Activated CD4-positive, alpha-beta T cell treated with anti-CD3 and anti-CD28 coated beads, Interleukin-2, amount 10 ng/mL, durations not matched to agents 7 days and 5 days (primary cell): Measurements from ENCODE around the gene ITSN1. TPM values are rescaled to one million over a fixed set of nuclear protein-coding genes. Genes with fewer than 3 reads are reported as not detected.
"Not testable (repeated sequence)": the region's sequence is repeated elsewhere in the genome, so short reads cannot be mapped to it uniquely, and the experiment has no call there.

Experiments
- CTCF ChIA-PET: fragments of 350-600 bp; sonication (Branson Sonifier 250); formaldehyde crosslinking; loops from one replicate; lab custom pipeline; 2021; ENCODE audit warnings: antibody characterized with exemption; lab: Charles Lee
- POLR2A ChIA-PET: fragments of 350-600 bp; sonication (Branson Sonifier 250); formaldehyde crosslinking; loops from one replicate; lab custom pipeline; 2021; ENCODE audit warnings: antibody characterized with exemption; lab: Charles Lee
- DNase-seq: peaks from one replicate; pipeline ENCODE4 v3.0.0-alpha.2; 2020
- H3K27ac Mint-ChIP-seq: one replicate; pipeline ENCODE4 v1.8.0; 2021; ENCODE audit warnings: mild to moderate bottlenecking, moderate library complexity, mixed read lengths
- H3K27me3 Mint-ChIP-seq: one replicate; pipeline ENCODE4 v1.8.0; 2021; ENCODE audit warnings: mixed read lengths
- H3K36me3 Mint-ChIP-seq: one replicate; pipeline ENCODE4 v1.8.0; 2021; ENCODE audit warnings: low read depth, mixed read lengths
- H3K4me1 Mint-ChIP-seq: one replicate; pipeline ENCODE4 v1.8.0; 2021; ENCODE audit warnings: mixed read lengths
- H3K4me3 Mint-ChIP-seq: one replicate; pipeline ENCODE4 v1.8.0; 2021; ENCODE audit warnings: mild to moderate bottlenecking, moderate library complexity, mixed read lengths
- H3K9me3 Mint-ChIP-seq: one replicate; pipeline ENCODE4 v1.8.0; 2021; ENCODE audit warnings: mixed read lengths
- total RNA-seq, 2 experiments: library from RNA; stranded (reverse); gene quantifications; one replicate each; pipeline ENCODE4 v1.2.3, GENCODE V29; 2021

Gene ITSN1
- total RNA-seq = 1 to 10 TPM; 3.0 to 3.3 TPM

DNA sequence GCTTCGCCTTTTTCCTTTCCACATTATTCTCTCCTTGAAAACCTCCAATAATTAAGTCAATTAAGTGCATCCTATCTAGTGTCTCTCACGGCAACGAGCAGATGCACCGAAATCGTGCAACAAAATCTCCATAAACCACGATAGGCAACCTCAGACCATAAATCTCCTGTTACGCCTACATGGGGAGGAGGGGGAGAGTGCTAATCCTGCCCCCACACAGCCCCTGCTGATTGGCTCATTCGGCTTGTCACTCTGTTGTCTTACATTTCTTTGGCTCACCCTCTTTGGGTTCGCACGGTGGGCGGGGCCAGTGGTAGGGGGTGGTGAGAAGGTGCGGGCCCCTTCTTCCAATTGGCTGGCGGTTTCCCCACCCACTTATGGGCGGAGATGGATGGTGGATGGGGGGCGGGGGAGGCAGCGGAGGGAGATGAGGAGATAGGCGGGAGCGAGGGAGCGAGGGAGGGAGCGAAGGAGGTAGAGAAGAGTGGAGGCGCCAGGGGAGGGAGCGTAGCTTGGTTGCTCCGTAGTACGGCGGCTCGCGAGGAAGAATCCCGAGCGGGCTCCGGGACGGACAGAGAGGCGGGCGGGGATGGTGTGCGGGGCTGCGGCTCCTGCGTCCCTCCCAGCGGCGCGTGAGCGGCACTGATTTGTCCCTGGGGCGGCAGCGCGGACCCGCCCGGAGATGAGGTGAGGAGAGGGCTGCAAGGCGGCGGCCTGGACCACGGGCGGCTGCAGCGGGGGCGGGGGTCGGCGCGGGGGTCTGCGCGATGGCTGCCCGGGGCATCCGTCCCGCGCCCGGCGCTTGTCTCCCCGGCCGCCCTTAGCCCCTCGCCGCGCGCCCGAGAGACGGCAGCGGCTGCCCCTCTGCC lies at the start of gene ITSN1:
ITSN1 (plus strand) TSS at position 475 of the 869 bp plus-strand sequence. CDS start 76,328 bp downstream, outside the sequence.
- DNase-seq = peak; percentile 100
- Mint-ChIP-seq H3K9me3 (no peaks in the 10 kb centered on the region), H3K4me1 (peaks cover 18% of the 10 kb centered on the region), H3K27ac (peak within 1 kb of the TSS; percentile 97), H3K36me3 (peaks cover 3% of the 10 kb centered on the region), H3K27me3 (peaks cover 27% of the 10 kb centered on the region), H3K4me3 (peak within 1 kb of the TSS; percentile 84)
- ChIA-PET POLR2A (no interaction called here), CTCF (no interaction called here)

DNA sequence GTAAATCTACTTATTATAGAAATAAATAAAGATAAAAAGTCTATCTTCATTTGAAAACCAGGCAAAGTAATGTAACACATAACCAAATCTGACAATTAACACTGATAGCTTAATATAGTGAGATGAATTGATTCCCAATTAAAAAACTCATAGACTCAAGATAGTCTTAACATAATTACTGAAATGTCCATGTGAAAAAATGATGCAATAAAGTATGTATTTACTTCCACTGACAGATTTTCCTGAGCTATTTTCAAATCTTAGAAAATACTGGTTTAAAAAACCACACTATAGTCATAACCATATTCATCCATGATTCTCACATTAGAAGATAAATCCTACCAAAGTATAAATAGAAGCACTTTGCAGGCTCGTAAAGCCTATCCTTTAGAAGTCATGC lies 44.2 kb upstream of the ITSN1 start:
- Mint-ChIP-seq H3K4me3 (no peak overlapping the region), H3K27ac (no peak overlapping the region), H3K9me3 (no peaks in the 10 kb centered on the region), H3K4me1 (no peaks in the 10 kb centered on the region), H3K27me3 (no peaks in the 10 kb centered on the region), H3K36me3 (peaks cover 26% of the 10 kb centered on the region)
- no peak for DNase-seq
- ChIA-PET POLR2A (interaction anchor here (0.6 kb wide), 1 partner anchor 9 kb away, joined by 3 read pairs; the partner anchor contains the start of gene DONSON), CTCF (no interaction called here)

DNA sequence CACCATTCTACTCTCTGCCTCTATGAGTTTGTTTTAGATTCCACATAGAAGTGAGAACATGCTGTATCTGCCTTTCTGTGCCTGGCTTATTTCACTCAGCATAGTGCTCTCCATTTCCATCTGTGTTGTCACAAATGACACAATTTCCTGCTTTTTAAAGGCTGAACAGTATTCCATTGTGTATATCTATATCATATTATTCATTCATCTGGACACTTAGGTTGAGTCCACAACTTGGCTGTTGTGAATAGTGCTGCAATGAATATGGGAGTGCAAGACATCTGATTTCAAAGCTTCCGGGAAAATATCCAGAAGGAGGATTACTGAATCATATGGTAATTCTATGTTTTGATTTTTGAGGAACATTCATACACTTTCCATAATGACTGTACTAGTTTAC lies 33.7 kb upstream of the ITSN1 start:
- Mint-ChIP-seq H3K27ac (no peak overlapping the region), H3K36me3 (peaks cover 13% of the 10 kb centered on the region), H3K9me3 (no peaks in the 10 kb centered on the region), H3K4me1 (peaks cover 4% of the 10 kb centered on the region), H3K27me3 (no peaks in the 10 kb centered on the region), H3K4me3 (no peak overlapping the region)
- ChIA-PET CTCF (interaction anchor here (0.7 kb wide), 1 partner anchor 96 kb away, joined by 5 read pairs; no protein-coding TSS in a partner anchor), POLR2A (no interaction called here)
- no peak for DNase-seq

DNA sequence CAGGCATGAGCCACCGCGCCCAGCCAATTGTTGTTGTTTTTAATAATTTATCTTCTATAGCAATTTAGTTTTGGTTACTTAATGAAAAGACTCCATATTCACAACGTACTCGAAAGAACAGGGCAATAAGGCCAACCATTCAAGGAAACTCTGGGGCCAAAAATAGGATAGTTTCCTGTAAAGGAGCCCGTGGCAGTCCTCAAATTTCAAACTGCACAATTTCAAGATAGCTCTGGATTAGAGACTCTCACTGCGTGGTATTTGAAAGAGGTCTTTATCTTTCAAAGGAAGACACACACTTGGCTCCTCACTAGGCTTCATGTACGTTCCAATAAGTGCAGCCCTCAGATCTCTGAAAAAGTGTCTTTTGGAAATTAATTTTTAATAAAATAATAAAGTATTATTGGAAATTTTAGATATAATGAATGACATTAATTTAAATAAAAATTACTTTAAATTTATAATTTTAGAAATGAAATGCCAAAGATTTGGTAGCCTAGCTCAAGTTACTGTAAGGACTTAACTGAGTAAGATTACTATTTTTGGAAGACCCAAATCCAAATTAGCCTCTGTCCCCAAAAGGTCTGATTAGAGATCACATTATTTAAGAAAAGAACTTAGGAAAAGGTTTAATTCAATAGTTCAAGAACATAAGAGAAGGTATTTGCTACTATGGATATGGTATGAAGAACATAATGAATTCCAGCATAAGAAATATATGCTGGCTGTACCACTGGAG lies 31.1 kb upstream of the ITSN1 start:
- H3K27ac Mint-ChIP-seq = no peak overlapping the region
- POLR2A ChIA-PET = no interaction called here
- H3K36me3 Mint-ChIP-seq = peaks cover 13% of the 10 kb centered on the region
- H3K27me3 Mint-ChIP-seq = no peaks in the 10 kb centered on the region
- CTCF ChIA-PET = interaction anchor here (1.1 to 1.2 kb wide), 2 partner anchors 14 to 37 kb away, joined by 3 read pairs; no protein-coding TSS in a partner anchor
- no peak for DNase-seq
- H3K4me3 Mint-ChIP-seq = no peak overlapping the region
- no peaks in the 10 kb centered on the region for H3K9me3 Mint-ChIP-seq
- no peaks in the 10 kb centered on the region for H3K4me1 Mint-ChIP-seq

DNA sequence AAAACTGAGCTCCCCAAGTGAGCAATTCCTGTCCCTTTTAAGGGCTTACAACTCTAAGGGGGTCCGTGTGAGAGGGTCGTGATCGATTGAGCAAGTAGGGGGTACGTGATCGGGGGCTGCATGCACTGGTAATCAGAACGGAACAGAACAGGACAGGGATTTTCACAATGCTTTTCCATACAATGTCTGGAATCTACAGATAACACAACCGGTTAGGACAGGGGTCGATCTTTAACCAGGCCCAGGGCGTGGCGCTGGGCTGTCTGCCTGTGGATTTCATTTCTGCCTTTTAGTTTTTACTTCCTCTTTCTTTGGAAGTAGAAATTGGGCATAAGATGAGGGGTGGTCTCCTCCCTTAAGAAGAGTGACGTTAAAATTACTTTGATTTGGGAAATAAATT lies 24.7 kb upstream of the ITSN1 start:
- H3K9me3 Mint-ChIP-seq, DNase-seq, H3K27ac Mint-ChIP-seq, H3K27me3 Mint-ChIP-seq, POLR2A ChIA-PET, H3K4me3 Mint-ChIP-seq, H3K4me1 Mint-ChIP-seq: not testable (repeated sequence)
- CTCF ChIA-PET = interaction anchor here (0.6 to 0.8 kb wide), 3 partner anchors 12 to 949 kb away, joined by 3 read pairs; no protein-coding TSS in a partner anchor
- H3K36me3 Mint-ChIP-seq = peaks cover 21% of the 10 kb centered on the region

DNA sequence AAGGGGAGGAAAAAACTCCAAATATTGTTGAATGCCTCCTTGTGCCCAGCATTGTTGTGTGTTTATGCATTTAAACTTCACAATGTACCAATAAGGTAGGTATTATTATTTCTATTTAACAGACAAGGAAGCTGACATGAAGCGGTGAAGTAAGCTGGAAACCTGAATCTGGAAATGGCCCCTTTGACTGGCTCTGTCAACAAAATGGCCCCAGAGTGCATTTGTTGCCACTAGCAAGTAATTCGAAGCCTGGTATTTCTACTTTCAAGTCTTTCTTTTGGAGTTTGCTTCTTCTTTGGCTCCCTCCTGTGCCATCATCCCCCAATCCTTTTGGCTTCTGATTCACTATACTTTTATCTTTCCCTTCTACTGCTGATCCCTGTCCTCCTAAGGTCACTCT lies 23.9 kb upstream of the ITSN1 start:
- ChIA-PET CTCF (no interaction called here), POLR2A (no interaction called here)
- Mint-ChIP-seq H3K27ac (no peak overlapping the region), H3K27me3 (no peaks in the 10 kb centered on the region), H3K9me3 (no peaks in the 10 kb centered on the region), H3K4me1 (no peaks in the 10 kb centered on the region), H3K4me3 (no peak overlapping the region), H3K36me3 (peaks cover 15% of the 10 kb centered on the region)
- no peak for DNase-seq

DNA sequence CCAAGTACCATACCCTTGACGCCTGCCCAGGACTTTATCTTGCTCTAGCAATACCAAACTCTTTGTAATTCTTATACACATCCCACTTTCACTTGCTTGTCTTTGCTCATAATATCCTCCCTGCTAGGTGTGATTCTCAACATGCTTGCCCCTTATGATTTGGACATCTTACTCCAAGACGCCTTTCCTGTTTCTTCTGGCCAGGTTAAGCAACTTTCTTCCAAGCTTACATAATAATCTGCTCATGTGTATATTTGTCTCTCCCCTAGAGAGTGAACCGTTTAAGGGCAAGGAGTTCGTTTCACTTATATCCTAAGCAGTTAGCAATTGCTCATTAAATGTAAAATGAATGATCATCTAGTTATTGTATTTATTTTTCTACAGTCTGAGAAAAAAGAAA lies 22.6 kb upstream of the ITSN1 start:
- POLR2A ChIA-PET = no interaction called here
- Mint-ChIP-seq H3K4me1 (no peaks in the 10 kb centered on the region), H3K4me3 (no peak overlapping the region), H3K36me3 (peaks cover 17% of the 10 kb centered on the region), H3K27ac (no peak overlapping the region), H3K27me3 (no peaks in the 10 kb centered on the region), H3K9me3 (no peaks in the 10 kb centered on the region)
- DNase-seq = no peak
- CTCF ChIA-PET = interaction anchor here (0.8 kb wide), 1 partner anchor 18 kb away, joined by 4 read pairs; no protein-coding TSS in a partner anchor

DNA sequence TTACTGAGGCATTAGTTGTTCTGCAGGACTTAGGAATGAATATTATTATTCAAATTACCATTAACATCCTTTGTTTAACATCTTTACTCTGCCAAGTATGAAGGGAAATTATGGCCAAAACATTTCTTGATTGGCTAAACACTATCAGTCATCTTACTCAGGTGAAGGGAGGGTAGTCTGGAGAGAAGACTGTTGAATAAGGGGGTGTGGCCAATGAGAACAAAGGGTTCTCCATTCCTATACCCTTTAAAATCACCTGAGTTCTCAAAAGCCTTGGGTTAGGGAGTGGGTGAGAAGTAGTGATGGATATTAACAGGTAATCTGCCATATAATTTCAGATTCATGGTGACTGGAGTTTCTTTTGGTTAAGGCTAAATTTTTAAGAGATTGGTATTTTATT lies 20.0 kb upstream of the ITSN1 start:
- H3K9me3 Mint-ChIP-seq = no peaks in the 10 kb centered on the region
- peaks cover 2% of the 10 kb centered on the region for H3K4me1 Mint-ChIP-seq
- POLR2A ChIA-PET = no interaction called here
- H3K27ac Mint-ChIP-seq = no peak overlapping the region
- CTCF ChIA-PET = interaction anchor here (1.8 kb wide), 1 partner anchor 9 kb away, joined by 5 read pairs; no protein-coding TSS in a partner anchor
- no peaks in the 10 kb centered on the region for H3K27me3 Mint-ChIP-seq
- DNase-seq = no peak
- peaks cover 16% of the 10 kb centered on the region for H3K36me3 Mint-ChIP-seq
- no peak overlapping the region for H3K4me3 Mint-ChIP-seq

DNA sequence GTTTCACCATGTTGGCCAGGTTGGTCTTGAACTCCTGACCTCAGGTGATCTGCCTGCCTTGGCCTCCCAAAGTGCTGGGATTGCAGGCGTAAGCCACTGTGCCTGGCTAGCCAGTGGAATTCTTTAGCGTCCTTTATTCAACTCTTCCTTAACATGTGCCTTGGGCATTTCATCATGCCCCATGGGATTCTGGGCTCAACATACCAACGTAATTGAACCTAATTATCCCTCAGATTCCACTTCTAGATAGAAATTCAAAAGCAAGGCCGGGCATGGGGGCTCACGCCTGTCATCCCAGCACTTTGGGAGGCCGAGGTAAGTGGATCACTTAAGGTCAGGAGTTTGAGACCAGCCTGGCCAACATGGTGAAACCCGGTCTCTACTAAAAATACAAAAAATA lies 16.1 kb upstream of the ITSN1 start:
- H3K4me3 Mint-ChIP-seq, H3K27ac Mint-ChIP-seq, H3K4me1 Mint-ChIP-seq, POLR2A ChIA-PET, H3K9me3 Mint-ChIP-seq, H3K27me3 Mint-ChIP-seq, DNase-seq: not testable (repeated sequence)
- peaks cover 24% of the 10 kb centered on the region for H3K36me3 Mint-ChIP-seq
- CTCF ChIA-PET = interaction anchor here (1.3 kb wide), 1 partner anchor 37 kb away, joined by 4 read pairs; the partner anchor contains the start of gene DONSON

DNA sequence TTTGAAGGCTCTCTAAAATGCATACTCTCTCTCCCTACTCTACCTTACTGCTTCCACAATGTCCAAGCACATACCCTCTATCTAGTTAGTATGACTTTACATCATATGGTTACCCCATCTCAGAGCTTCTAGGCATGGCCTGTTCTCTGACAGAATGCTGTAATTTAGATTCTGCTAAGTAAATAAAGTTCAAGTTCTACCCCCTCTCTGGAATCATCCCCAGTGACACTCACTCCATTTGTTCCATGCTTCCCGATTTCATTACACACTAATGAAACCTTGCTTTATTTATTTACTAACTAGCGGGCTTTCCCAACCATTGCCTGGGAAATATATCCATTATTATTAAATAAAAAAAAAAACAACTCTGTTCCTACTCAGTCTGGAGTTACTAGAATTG lies 8.0 kb upstream of the ITSN1 start:
- ChIA-PET POLR2A (interaction anchor here (0.6 kb wide), 1 partner anchor 70 kb away, joined by 3 read pairs; no protein-coding TSS in a partner anchor), CTCF (interaction anchor here (0.6 kb wide), 2 partner anchors 1066 to 1370 kb away, joined by 3 to 9 read pairs; no protein-coding TSS in a partner anchor)
- Mint-ChIP-seq H3K9me3 (no peaks in the 10 kb centered on the region), H3K36me3 (peaks cover 18% of the 10 kb centered on the region), H3K4me1 (peaks cover 4% of the 10 kb centered on the region), H3K27ac (no peak overlapping the region), H3K27me3 (no peaks in the 10 kb centered on the region), H3K4me3 (no peak overlapping the region)
- no peak for DNase-seq

DNA sequence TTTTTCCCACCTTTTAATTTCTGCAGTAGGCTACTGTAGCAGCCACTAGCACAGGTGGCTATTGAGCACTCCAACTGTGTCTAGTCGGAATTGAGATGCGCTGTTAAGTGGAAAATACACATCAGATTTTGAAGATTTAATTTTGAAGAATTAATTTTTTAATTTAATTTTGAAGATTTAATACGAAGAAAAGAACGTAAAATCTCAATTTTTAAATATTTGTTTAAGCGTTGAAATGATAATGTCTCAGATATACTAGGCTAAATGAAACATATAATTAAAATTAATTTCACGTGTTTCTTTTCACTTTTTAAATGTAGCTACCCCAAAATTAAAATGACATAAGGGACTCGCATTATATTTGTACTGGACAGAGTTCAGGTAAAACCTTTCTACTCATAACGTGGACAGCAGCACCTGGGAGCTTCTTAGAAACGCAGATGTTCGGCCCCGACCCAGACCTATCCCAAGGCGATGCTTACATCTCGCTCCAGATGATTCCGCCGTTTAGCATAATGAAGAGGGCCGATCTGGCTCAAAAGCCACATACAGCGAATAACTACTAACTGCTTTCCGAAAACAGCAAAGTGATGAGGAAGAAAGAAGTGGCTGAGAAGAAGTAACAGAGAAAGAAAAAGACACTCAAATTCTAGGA lies 1.5 kb upstream of the ITSN1 start:
- Mint-ChIP-seq H3K4me3 (peak overlapping the region; percentile 84), H3K36me3 (peaks cover 3% of the 10 kb centered on the region), H3K4me1 (peaks cover 21% of the 10 kb centered on the region), H3K9me3 (no peaks in the 10 kb centered on the region), H3K27me3 (peaks cover 25% of the 10 kb centered on the region), H3K27ac (peak overlapping the region; percentile 97)
- ChIA-PET CTCF (interaction anchor here (0.6 kb wide), 1 partner anchor 294 kb away, joined by 3 read pairs; no protein-coding TSS in a partner anchor), POLR2A (interaction anchor here (0.6 kb wide), 1 partner anchor 28 kb away, joined by 8 read pairs; no protein-coding TSS in a partner anchor)
- DNase-seq = peak; percentile 14

DNA sequence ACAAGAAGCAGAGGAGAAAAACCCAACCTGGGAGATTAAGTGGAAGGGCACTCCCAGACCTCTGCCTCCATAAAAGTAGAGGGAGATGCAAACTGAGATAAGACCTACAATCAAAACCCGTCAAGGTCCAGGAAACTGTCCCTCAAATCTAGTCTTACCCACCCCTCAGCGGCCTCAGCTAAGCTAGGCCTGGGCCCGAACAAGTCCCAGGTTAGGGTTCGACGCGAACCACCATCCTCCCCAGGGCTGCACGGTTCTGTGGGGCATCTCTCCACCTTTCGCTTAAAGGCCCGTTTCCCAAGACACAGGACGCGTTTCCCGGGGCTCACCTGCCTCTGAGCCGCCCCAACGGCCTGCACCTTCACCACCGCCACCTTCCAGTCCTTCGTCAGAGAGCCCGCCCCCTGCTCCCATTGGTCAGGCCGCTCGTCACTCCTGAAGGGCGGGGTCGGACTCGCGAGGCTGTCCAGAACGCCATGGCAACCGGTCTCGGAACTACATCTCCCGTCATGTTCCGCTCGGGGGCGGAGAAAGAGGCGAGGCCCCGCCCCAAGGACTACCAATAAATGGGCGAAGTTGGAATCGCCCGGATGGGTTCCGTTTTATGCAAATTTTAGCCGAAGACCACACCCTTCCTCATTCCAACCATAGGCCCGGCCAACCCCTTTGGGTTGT lies 812 bp upstream of the ITSN1 start, which contains the start of gene CRYZL1:
CRYZL1 (minus strand) TSS at position 390 of the 675 bp plus-strand sequence. CDS start 10,190 bp downstream, outside the sequence.
- Mint-ChIP-seq H3K4me3 (peak within 1 kb of the TSS; percentile 84), H3K27ac (peak within 1 kb of the TSS; percentile 97), H3K4me1 (peaks cover 21% of the 10 kb centered on the region), H3K36me3 (peaks cover 3% of the 10 kb centered on the region), H3K27me3 (peaks cover 27% of the 10 kb centered on the region), H3K9me3 (no peaks in the 10 kb centered on the region)
- ChIA-PET CTCF (interaction anchor here (0.6 kb wide), 1 partner anchor 295 kb away, joined by 3 read pairs; no protein-coding TSS in a partner anchor), POLR2A (no interaction called here)
- peak; percentile 100 for DNase-seq
